DOHH2 (cell line): ENCODE measurements around the gene IL19.
A peak's percentile ranks its signal among the peaks of the same experiment; 100 is the strongest.

Source experiments
- H3F3A ChIP-seq: fragments of 200-600 bp; sonication (generic), shearing (Covaris generic); 2 replicates; pipeline ENCODE4 v1.6.0; 2016; ENCODE audit warnings: antibody characterized with exemption, mild to moderate bottlenecking; ENCODE audit not compliant: control insufficient read depth, insufficient read depth
- H3K27ac ChIP-seq: fragments of 200-600 bp; sonication (generic); 2 replicates; pipeline ENCODE4 v1.5.1; 2014; ENCODE audit warnings: low read depth, mild to moderate bottlenecking, low read length, moderate library complexity
- H3K27me3 ChIP-seq: fragments of 200-600 bp; sonication (generic); 2 replicates; pipeline ENCODE4 v1.6.1; 2014; ENCODE audit warnings: mild to moderate bottlenecking, low read length, mixed read lengths; ENCODE audit not compliant: control insufficient read depth
- H3K36me3 ChIP-seq: fragments of 200-600 bp; sonication (generic); 2 replicates; pipeline ENCODE4 v1.6.1; 2014; ENCODE audit warnings: mild to moderate bottlenecking, low read length, moderate library complexity, mixed read lengths; ENCODE audit not compliant: control insufficient read depth
- H3K4me1 ChIP-seq: fragments of 200-600 bp; sonication (generic); 2 replicates; pipeline ENCODE4 v1.6.1; 2014; ENCODE audit warnings: mild to moderate bottlenecking, low read length, mixed read lengths; ENCODE audit not compliant: control insufficient read depth
- H3K4me2 ChIP-seq: fragments of 200-600 bp; sonication (generic); 2 replicates; pipeline ENCODE4 v1.6.0; 2014; ENCODE audit warnings: mild to moderate bottlenecking, low read length, moderate library complexity
- H3K4me3 ChIP-seq: fragments of 200-600 bp; sonication (generic); 2 replicates; pipeline ENCODE4 v1.5.1; 2014; ENCODE audit warnings: mild to moderate bottlenecking, low read length, mixed read lengths
- H3K79me2 ChIP-seq: fragments of 200-600 bp; sonication (generic); 2 replicates; pipeline ENCODE4 v1.6.1; 2014; ENCODE audit warnings: mild to moderate bottlenecking, low read length, mixed read lengths; ENCODE audit not compliant: control insufficient read depth
- H3K9me2 ChIP-seq: fragments of 200-600 bp; sonication (generic); replicated peaks from 2 replicates; pipeline ENCODE4 v1.6.1; 2014; ENCODE audit warnings: mild to moderate bottlenecking, low read length, mixed read lengths; ENCODE audit not compliant: control insufficient read depth
- H3K9me3 ChIP-seq: fragments of 200-600 bp; sonication (generic); 2 replicates; pipeline ENCODE4 v1.6.1; 2014; ENCODE audit warnings: antibody characterized with exemption, low read length, mixed read lengths; ENCODE audit not compliant: control insufficient read depth, insufficient read depth
- H4K20me1 ChIP-seq: fragments of 200-600 bp; sonication (generic); 2 replicates; pipeline ENCODE4 v1.6.0; 2014; ENCODE audit warnings: low read depth, mild to moderate bottlenecking, antibody characterized with exemption, low read length, moderate library complexity; ENCODE audit not compliant: control insufficient read depth, insufficient read depth
- CTCF ChIP-seq: fragments of 200-600 bp; sonication (generic); IDR thresholded peaks from one replicate; pipeline ENCODE4 v1.5.1; 2014; ENCODE audit warnings: antibody characterized with exemption, mild to moderate bottlenecking, low read depth, low read length; ENCODE audit not compliant: poor library complexity, severe bottlenecking
- EZH2phosphoT487 ChIP-seq: fragments of 200-600 bp; sonication (generic); IDR thresholded peaks from 2 replicates; pipeline ENCODE4 v1.6.1; 2017; ENCODE audit warnings: borderline replicate concordance, mild to moderate bottlenecking, antibody characterized with exemption, low read length, moderate library complexity, mixed read lengths

Gene IL19

DNA sequence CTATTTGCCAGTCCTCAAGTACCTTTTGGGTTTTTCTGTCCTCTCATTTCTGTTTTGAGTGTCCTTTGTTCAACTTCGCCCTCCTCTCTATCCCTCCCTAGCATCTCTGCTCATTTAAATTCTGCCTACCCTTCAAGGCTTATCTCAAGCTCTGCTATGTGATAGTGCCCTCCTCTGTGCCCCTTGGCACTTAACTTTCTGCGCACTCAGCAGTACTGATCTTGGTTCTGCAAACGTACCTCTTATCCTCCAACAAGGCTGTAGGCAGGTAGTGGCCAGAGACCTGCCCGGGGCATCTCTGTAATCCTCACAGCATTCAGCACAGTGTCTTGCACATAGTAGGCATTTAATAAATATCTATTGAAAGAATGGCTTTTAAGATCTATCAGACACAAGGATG, 89.6 kb downstream of the IL19 start:
- Histone ChIP-seq H3K4me3 (no peak overlapping the region), H3K79me2 (no peaks in the 10 kb centered on the region), H3K36me3 (no peaks in the 10 kb centered on the region), H3K4me2 (no peak overlapping the region), H3F3A (no peaks in the 10 kb centered on the region), H3K9me3 (no peaks in the 10 kb centered on the region), H3K27me3 (peaks cover 9% of the 10 kb centered on the region; the same call in 1 of the 2 replicates), H3K9me2 (no peaks in the 10 kb centered on the region), H3K27ac (no peak overlapping the region), H4K20me1 (no peaks in the 10 kb centered on the region), H3K4me1 (no peaks in the 10 kb centered on the region)
- TF ChIP-seq EZH2phosphoT487, result no peak
- TF ChIP-seq CTCF, result no peak

DNA sequence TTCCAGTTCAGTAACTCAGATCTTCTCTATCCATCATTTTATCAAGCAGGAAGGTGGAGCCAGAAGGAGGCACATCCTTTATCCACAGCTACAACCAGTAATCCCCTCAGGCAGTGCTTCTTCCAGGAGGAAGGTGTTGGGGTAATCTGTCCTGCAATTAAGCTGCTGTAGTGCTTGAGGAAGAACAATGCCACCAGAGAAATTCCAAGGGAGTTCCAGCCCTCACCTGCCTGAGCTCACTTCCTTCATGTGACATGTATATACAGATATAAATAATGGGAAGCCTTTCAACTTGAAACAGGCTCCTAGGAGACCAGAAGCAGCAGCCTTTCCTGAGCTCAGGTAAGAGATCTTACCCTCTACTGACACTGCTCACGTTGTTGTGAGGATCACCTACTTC, 92.7 kb downstream of the IL19 start:
- H4K20me1 ChIP-seq, result no peaks in the 10 kb centered on the region
- H3K4me1 ChIP-seq, result no peaks in the 10 kb centered on the region
- no peaks in the 10 kb centered on the region for H3K36me3 ChIP-seq
- H3K27ac ChIP-seq, result no peak overlapping the region
- H3F3A ChIP-seq, result no peaks in the 10 kb centered on the region
- no peak overlapping the region for H3K4me3 ChIP-seq
- H3K79me2 ChIP-seq, result no peaks in the 10 kb centered on the region
- no peaks in the 10 kb centered on the region for H3K9me2 ChIP-seq
- no peaks in the 10 kb centered on the region for H3K9me3 ChIP-seq
- no peak overlapping the region for H3K4me2 ChIP-seq
- TF ChIP-seq EZH2phosphoT487 (no peak), CTCF (no peak)
- H3K27me3 ChIP-seq, result peaks cover 23% of the 10 kb centered on the region

DNA sequence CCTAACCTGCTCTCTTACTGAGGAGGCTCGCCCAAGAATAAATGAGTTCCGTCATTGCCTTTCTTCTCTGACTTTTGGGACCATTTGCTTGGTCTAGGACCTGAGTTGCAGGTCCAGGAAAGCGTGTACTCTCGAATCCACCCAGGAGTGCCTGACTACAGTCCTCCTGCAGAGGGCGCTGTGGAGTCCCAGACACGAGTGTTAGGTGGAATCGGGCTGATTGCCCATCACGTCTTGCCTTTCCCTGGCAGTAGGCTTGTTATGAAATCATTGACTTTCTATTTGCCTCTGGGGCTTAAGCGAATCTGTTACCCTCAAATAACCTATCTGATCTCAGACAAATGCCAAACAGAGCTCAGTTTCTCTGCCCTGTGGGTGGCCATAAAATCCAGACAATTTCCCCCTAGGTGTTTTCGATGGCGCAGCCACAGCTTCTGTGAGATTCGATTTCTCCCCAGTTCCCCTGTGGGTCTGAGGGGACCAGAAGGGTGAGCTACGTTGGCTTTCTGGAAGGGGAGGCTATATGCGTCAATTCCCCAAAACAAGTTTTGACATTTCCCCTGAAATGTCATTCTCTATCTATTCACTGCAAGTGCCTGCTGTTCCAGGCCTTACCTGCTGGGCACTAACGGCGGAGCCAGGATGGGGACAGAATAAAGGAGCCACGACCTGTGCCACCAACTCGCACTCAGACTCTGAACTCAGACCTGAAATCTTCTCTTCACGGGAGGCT, 94.5 kb downstream of the IL19 start, which contains the start of gene IL20:
Gene IL20 (plus strand): TSS at position 685 of the 733 bp plus-strand sequence. CDS start 230 bp downstream, outside the sequence.
- Histone ChIP-seq H3K9me3 (no peaks in the 10 kb centered on the region), H3K4me1 (no peaks in the 10 kb centered on the region), H3K4me3 (no peak within 1 kb of the TSS), H4K20me1 (no peaks in the 10 kb centered on the region), H3K27me3 (peaks cover 25% of the 10 kb centered on the region), H3F3A (no peaks in the 10 kb centered on the region), H3K79me2 (no peaks in the 10 kb centered on the region), H3K27ac (no peak within 1 kb of the TSS), H3K9me2 (no peaks in the 10 kb centered on the region), H3K36me3 (no peaks in the 10 kb centered on the region), H3K4me2 (no peak within 1 kb of the TSS)
- TF ChIP-seq CTCF, result peak; percentile 86
- no peak for TF ChIP-seq EZH2phosphoT487
